OCI-LY3 (cell line): Measurements from ENCODE around the gene HPS4.

Source experiments
- CTCF ChIP-seq: fragments of 200-600, 300-600 bp; sonication (generic); IDR thresholded peaks from 2 replicates; pipeline ENCODE4 v1.5.1; 2014; ENCODE audit warnings: antibody characterized with exemption, low read length, low read depth
- EZH2phosphoT487 ChIP-seq: fragments of 200-600 bp; shearing (Covaris generic); IDR thresholded peaks from 2 replicates; pipeline ENCODE4 v1.6.1; 2018; ENCODE audit warnings: antibody characterized with exemption, mixed run types, low read depth

GRCh38 chr22:26527167-26527566 lies 43.6 kb upstream of the HPS4 start:
- TF ChIP-seq CTCF (no peak), EZH2phosphoT487 (no peak)
